Keratinocyte (primary cell): ENCODE measurements around the gene ARVCF. TPM values are rescaled to one million over a fixed set of nuclear protein-coding genes. Genes with fewer than 3 reads are reported as not detected.

Source experiments
- DNase-seq: peaks from one replicate; pipeline ENCODE4 v3.0.0-alpha.2; 2011; ENCODE audit warnings: low read depth, missing footprints, low spot score
- FAIRE-seq: peaks from 2 replicates; lab custom pipeline; 2011; peaks lifted over from hg19 to GRCh38; lab: Jason Lieb, UNC
- H2AFZ ChIP-seq: 2 replicates; pipeline ENCODE4 v1.6.0; 2012; ENCODE audit warnings: low read length, control low read depth, inconsistent platforms; ENCODE audit not compliant: control insufficient read depth
- H3K27ac ChIP-seq: 2 replicates; pipeline ENCODE4 v1.5.1; 2011; ENCODE audit warnings: low read length; ENCODE audit not compliant: control insufficient read depth, insufficient read depth
- H3K27me3 ChIP-seq: 3 replicates; pipeline ENCODE4 v1.6.0; 2011; ENCODE audit warnings: low read length; ENCODE audit not compliant: control insufficient read depth, insufficient read depth; ENCODE audit errors: extremely low read depth
- H3K36me3 ChIP-seq, 2 experiments: 2 replicates in 1 of 2; 3 replicates in 1 of 2; pipeline ENCODE4 v1.5.1; 2011; ENCODE audit warnings: low read length in 2 of 2, mild to moderate bottlenecking in 1 of 2; ENCODE audit not compliant: control insufficient read depth in 2 of 2, insufficient read depth in 2 of 2; ENCODE audit errors: extremely low read depth in 1 of 2
- H3K4me1 ChIP-seq: 3 replicates; pipeline ENCODE4 v1.5.1; 2011; ENCODE audit warnings: low read length; ENCODE audit not compliant: control insufficient read depth, insufficient read depth; ENCODE audit errors: extremely low read depth
- H3K4me2 ChIP-seq: 3 replicates; pipeline ENCODE4 v1.6.0; 2011; ENCODE audit warnings: low read depth, low read length; ENCODE audit not compliant: control insufficient read depth, insufficient read depth; ENCODE audit errors: extremely low read depth
- H3K4me3 ChIP-seq, 3 experiments: fragments of 200-600 bp in 1 of 3; sonication (generic) in 1 of 3; 2 replicates in 2 of 3; 3 replicates in 1 of 3; pipeline ENCODE4 v1.5.1; 2011 to 2016; ENCODE audit warnings: low read length in 3 of 3, mild to moderate bottlenecking in 3 of 3, control low read depth in 2 of 3, inconsistent platforms in 1 of 3, low read depth in 1 of 3, mixed read lengths in 1 of 3, mixed run types in 1 of 3, moderate library complexity in 1 of 3; ENCODE audit not compliant: control insufficient read depth in 2 of 3, insufficient read depth in 2 of 3; ENCODE audit errors: extremely low read depth in 1 of 3
- H3K79me2 ChIP-seq: 2 replicates; pipeline ENCODE4 v1.6.0; 2012; ENCODE audit warnings: low read length; ENCODE audit not compliant: control insufficient read depth, insufficient read depth
- H3K9ac ChIP-seq: 3 replicates; pipeline ENCODE4 v1.6.0; 2011; ENCODE audit warnings: low read length; ENCODE audit not compliant: control insufficient read depth, insufficient read depth; ENCODE audit errors: extremely low read depth
- H3K9me1 ChIP-seq: 3 replicates; pipeline ENCODE4 v1.6.0; 2011; ENCODE audit warnings: low read length; ENCODE audit not compliant: control insufficient read depth, insufficient read depth; ENCODE audit errors: extremely low read depth
- H3K9me3 ChIP-seq: 2 replicates; pipeline ENCODE4 v1.5.1; 2012; ENCODE audit warnings: low read depth, low read length; ENCODE audit not compliant: control insufficient read depth
- H4K20me1 ChIP-seq: 3 replicates; pipeline ENCODE4 v1.6.0; 2011; ENCODE audit warnings: low read length; ENCODE audit not compliant: control insufficient read depth, insufficient read depth; ENCODE audit errors: extremely low read depth
- CTCF ChIP-seq, 3 experiments: IDR thresholded peaks in 1 of 3; conservative IDR thresholded peaks in 1 of 3; optimal IDR thresholded peaks in 1 of 3; 2 replicates in 2 of 3; 3 replicates in 1 of 3; pipeline versions ENCODE3 to v1.5.1; 2011; ENCODE audit warnings: low read length in 3 of 3, mild to moderate bottlenecking in 3 of 3, moderate library complexity in 2 of 3, control low read depth in 1 of 3, inconsistent platforms in 1 of 3; ENCODE audit not compliant: insufficient read depth in 2 of 3; ENCODE audit errors: extremely low read depth in 1 of 3
- EZH2 ChIP-seq: IDR thresholded peaks from one replicate; pipeline ENCODE4 v1.6.1; 2012; ENCODE audit warnings: inconsistent platforms, mild to moderate bottlenecking, low read length, moderate library complexity
- dilution Hi-C: fragments of 300-500 bp; cut with MboI; formaldehyde crosslinking; loops from one replicate; pipeline ENCODE4 v1.7.0; 2020; ENCODE audit warnings: low sequenced_read_pairs; ENCODE audit not compliant: extremely low pct_ligation_motif_present
- polyA plus RNA-seq, 5 experiments: library from polyadenylated mRNA; depleted of rRNA in 3 of 5; stranded (reverse) in 3 of 5; stranded (forward) in 1 of 5; unstranded in 1 of 5; fragments of >200 nt; gene quantifications; 1 replicate in 1 of 5; 2 replicates in 3 of 5; 3 replicates in 1 of 5; pipeline versions ENCODE4 v1.2.1 to v1.2.3, GENCODE V29; 2011 to 2012; ENCODE audit warnings: missing spikeins in 2 of 5, low read depth in 1 of 5, low replicate concordance in 1 of 5

ARVCF gene
- polyA plus RNA-seq, 1 donor (not counting 4 experiments of a cell fraction or from before 2014, with no cell fraction given) = 5.7 TPM

GRCh38 chr22:19991645-19992451 lies 24.8 kb downstream of the ARVCF start:
- dilution Hi-C loops = no loop called here
- DNase-seq (no peak), FAIRE-seq (no peak)
- Histone ChIP-seq H4K20me1 (no peaks in the 10 kb centered on the region), H3K4me3 (no peak overlapping the region), H3K9me1 (no peaks in the 10 kb centered on the region), H3K27ac (no peak overlapping the region), H3K4me2 (no peak overlapping the region), H3K9ac (no peak overlapping the region), H3K4me1 (no peaks in the 10 kb centered on the region), H3K27me3 (peaks cover 11% of the 10 kb centered on the region), H3K79me2 (no peaks in the 10 kb centered on the region), H3K36me3 (no peaks in the 10 kb centered on the region), H2AFZ (no peak overlapping the region), H3K9me3 (no peaks in the 10 kb centered on the region)
- TF ChIP-seq CTCF (optimal IDR thresholded peaks at IDR 0.05 in 1 of 3, IDR thresholded peaks at IDR 0.05 in 1 of 3, conservative IDR thresholded peaks at IDR 0.05 in 1 of 3; ENCODE audit: extremely low read depth in 1 of 3, insufficient read depth in 2 of 3, low read length in 3 of 3) (no peak), EZH2 (no peak)

DNA sequence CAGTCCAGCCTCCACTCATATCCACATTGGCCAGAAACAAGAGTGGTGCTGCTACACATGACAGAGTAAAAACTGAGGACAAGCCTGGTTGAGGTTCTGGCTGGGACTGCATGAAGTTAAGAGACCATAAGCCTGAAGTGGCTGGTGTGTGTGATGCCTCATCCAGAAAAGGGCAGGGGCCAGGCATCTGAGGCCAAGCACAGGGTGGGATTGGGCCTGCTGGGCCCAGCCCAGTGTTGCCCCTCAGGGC lies 25.3 kb downstream of the ARVCF start:
- H3K4me2 ChIP-seq = no peak overlapping the region
- no peak overlapping the region for H3K9ac ChIP-seq
- DNase-seq (no peak), FAIRE-seq (no peak)
- H2AFZ ChIP-seq = no peak overlapping the region
- dilution Hi-C loops = no loop called here
- H3K79me2 ChIP-seq = no peaks in the 10 kb centered on the region
- no peak overlapping the region for H3K27ac ChIP-seq
- H3K9me3 ChIP-seq = no peaks in the 10 kb centered on the region
- peaks cover 8% of the 10 kb centered on the region for H3K27me3 ChIP-seq
- no peaks in the 10 kb centered on the region for H3K9me1 ChIP-seq
- TF ChIP-seq CTCF (optimal IDR thresholded peaks at IDR 0.05 in 1 of 3, IDR thresholded peaks at IDR 0.05 in 1 of 3, conservative IDR thresholded peaks at IDR 0.05 in 1 of 3; ENCODE audit: extremely low read depth in 1 of 3, insufficient read depth in 2 of 3, low read length in 3 of 3) (no peak), EZH2 (no peak)
- no peak overlapping the region for H3K4me3 ChIP-seq
- peaks cover 3% of the 10 kb centered on the region for H3K4me1 ChIP-seq
- no peaks in the 10 kb centered on the region for H4K20me1 ChIP-seq
- H3K36me3 ChIP-seq = no peaks in the 10 kb centered on the region
